ENCODE data around the gene C4B.
"Not testable (repeated sequence)": the region's sequence is repeated elsewhere in the genome, so short reads cannot be mapped to it uniquely, and the experiment has no call there.

Gene C4B

GRCh38 chr6:32014547-32014946, at the start of gene C4B:
C4B (plus strand) TSS chr6:32014795; CDS start chr6:32014846, 51 bp downstream.
- DNase-seq (ENCODE audit: low read depth in 2 of 2): not testable (repeated sequence)

- no peak for DNase-seq (ENCODE audit: low read depth in 2 of 2)
Measured at GRCh38 chr6:31965700-31966099, 48.9 kb upstream of the C4B start.

DNA sequence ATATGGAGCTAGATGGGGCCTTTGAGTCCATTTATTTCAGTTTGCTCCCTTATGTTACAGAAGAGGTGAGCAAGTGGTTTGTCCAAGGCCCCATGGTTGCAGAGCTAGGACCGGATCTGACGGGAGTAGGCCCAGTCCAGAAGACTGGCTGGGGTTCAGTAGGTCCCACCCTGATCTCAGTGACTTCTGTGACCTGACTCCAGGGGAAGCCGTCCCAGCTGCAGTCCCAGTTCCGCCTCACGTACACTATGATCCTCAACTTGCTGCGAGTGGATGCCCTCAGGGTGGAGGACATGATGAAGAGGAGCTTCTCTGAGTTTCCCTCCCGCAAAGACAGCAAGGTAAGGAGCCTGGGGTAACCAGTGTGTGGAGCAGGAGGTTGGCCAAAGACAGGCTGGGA, 48.1 kb upstream of the C4B start:
- no peak for DNase-seq (ENCODE audit: low read depth in 2 of 2)

GRCh38 chr6:31966997-31967925, 47.3 kb upstream of the C4B start:
- DNase-seq (ENCODE audit: low read depth in 2 of 2): no peak

DNA sequence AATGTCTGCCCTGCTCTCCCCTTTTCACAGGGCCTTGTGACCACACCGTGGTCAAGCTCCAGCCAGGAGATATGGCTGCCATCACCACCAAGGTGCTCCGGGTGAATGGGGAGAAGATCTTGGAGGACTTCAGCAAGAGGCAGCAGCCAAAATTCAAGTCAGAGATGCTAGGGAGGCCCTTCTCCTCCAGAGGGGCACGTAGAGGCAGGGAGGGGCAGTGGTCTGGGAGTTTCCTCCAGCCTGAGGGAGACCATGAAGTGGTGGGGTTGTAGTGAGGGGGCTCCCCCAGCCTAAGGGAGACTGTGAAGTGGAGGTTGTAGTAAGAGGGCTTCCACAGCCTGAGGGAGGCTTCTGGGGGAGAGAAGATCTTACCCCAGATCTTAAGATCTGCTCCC, 46.7 kb upstream of the C4B start:
- no peak for DNase-seq (ENCODE audit: low read depth in 2 of 2)

GRCh38 chr6:31968326-31968725, 46.3 kb upstream of the C4B start:
- DNase-seq (ENCODE audit: low read depth in 2 of 2): no peak

DNA sequence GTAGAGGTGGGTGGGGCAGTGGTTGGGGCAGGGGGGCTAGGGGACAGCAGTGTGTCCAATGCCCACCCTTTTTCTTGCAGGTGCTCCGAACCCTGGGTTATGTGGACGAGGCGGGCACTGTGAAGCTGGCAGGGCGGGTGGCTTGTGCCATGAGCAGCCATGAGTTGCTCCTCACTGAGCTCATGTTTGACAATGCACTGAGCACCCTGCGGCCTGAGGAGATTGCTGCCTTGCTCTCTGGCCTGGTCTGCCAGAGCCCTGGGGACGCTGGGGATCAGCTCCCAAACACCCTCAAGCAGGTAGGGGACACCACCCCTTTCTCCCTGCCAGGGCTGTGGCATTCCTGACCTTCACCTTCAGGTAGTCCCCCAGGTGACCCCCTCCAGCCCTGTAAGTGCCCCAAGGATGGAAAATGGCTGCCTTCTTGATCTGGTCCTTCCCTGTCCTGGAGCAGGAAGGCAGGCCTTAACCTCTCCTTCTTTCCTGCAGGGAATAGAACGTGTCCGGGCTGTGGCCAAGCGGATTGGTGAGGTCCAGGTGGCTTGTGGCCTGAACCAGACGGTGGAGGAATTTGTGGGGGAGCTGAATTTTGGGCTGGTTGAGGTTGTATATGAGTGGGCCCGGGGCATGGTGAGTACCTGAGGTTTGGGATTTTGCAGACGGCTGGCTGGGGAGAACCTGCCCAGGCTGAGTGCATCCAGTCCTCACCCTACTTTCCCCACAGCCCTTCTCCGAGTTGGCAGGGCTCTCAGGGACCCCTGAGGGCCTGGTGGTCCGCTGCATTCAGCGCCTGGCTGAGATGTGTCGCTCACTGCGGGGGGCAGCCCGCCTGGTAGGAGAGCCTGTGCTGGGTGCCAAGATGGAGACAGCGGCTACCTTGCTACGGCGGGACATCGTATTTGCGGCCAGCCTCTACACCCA, 45.5 kb upstream of the C4B start:
- no peak for DNase-seq (ENCODE audit: low read depth in 2 of 2)

DNA sequence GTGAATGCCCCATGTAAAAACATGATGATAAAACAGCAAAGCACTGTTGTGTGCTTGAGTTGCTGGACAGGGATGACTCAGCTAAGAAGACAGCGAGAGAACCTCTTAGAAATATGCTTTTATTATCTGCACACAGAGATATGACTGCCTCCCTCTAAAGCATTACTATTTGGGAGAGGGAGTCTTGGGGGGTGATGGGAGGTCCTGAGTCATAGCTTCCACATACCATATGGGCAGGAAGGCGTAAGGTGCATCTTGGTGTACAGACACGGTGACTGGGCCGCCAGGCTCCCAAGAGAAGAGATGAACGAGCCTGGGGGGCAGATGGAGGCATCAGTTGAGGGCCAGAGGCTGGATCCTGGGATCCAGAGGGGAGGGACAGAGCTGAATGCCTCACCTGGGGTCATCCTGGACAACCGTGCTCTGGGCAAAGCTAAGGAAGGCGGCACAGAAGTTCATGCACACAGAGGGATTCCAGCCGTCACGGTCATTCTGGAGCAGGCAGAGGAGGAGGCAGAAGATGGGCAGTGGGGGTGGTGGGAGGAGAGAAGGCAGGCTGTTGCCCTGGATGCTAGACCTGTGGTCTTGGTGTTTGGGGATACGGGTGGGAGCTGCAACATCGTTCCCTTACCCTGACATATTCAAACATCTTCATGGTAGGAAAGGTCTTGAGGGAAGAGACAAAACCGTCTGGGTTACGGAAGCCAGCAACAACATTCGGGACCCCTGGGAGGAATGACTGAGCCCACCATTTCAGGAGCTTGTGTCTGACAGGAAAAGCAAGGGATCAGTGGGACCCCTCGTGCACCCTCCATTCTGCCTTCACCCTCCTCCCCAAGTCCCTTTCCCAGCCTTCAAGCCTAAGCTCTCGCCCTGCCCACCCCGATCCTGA, 44.6 kb upstream of the C4B start:
- no peak for DNase-seq (ENCODE audit: low read depth in 2 of 2)

- DNase-seq (ENCODE audit: low read depth in 2 of 2): no peak
Measured at GRCh38 chr6:31970604-31971271, 43.9 kb upstream of the C4B start.

GRCh38 chr6:31971279-31971992, 43.2 kb upstream of the C4B start:
- DNase-seq (ENCODE audit: low read depth in 2 of 2): no peak

- DNase-seq (ENCODE audit: low read depth in 2 of 2): peak; percentile 98 to 99
Measured at GRCh38 chr6:31971993-31972708, 42.4 kb upstream of the C4B start, which contains the start of gene DXO. DXO (minus strand) TSS chr6:31972138; CDS start chr6:31971675, 463 bp downstream.

DNA sequence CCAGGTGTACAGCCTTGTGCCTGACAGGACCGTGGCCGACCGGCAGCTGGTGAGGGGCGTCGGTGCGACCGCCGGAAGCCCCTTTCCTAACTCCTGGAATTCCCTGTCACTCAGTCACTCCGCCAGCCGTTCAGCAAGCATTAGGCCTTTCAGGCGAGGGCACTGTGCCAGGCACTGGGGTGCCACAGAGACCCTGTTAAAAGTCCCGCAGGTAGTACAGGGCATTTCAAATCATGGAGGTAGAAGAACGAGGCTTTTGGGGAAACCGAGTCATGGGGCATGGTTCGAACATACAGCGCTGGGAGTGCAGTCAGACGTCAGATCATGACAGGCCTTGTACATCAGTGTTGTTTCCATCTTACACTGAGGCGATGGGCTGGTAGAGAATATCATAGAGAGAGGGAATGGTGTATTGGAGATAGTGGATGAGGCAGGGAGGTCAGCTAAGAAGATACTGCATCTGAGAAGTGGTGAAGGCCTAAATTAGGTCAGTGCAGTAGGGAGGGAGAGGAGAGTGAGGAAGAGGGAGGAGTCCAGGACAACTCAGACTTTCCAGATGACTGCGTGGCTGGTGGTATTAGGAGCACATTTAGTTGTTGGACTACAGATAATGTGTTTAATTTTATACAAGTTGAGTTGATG, 41.8 kb upstream of the C4B start:
- DNase-seq (ENCODE audit: low read depth in 2 of 2): no peak

GRCh38 chr6:31976065-31976464, 38.5 kb upstream of the C4B start:
- DNase-seq (ENCODE audit: low read depth in 2 of 2): not testable (repeated sequence)

DNA sequence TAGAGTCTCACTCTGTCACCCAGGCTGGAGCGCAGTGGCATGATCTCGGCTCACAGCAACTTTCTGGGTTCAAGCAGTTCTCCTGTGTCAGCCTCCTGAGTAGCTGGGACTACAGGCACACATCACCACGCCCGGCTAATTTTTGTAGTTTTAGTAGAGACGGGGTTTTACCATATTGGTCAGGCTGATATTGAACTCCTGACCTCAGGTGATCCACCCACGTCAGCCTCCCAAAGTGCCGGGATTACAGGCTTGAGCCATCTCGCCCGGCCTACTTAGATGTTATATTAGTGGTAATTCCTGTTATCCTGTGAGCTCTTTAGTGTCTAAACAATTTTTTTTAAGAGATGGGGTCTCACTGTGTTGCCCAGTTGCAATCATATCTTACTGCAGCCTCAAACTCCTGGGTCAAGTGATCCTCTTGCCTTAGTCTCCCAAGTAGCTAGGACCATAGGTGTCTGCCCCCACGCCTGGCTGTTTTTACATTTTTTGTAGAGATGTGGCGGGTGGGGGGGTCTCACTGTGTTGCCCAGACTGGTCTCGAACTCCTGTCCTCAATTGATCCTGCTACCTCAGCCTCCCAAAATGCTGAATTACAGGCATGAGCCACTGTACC, 36.7 kb upstream of the C4B start:
- no peak for DNase-seq (ENCODE audit: low read depth in 2 of 2)

- no peak for DNase-seq (ENCODE audit: low read depth in 2 of 2)
Measured at GRCh38 chr6:31978831-31979230, 35.8 kb upstream of the C4B start.

- DNase-seq (ENCODE audit: low read depth in 2 of 2): no peak
Measured at GRCh38 chr6:31979238-31979898, 35.2 kb upstream of the C4B start.

DNA sequence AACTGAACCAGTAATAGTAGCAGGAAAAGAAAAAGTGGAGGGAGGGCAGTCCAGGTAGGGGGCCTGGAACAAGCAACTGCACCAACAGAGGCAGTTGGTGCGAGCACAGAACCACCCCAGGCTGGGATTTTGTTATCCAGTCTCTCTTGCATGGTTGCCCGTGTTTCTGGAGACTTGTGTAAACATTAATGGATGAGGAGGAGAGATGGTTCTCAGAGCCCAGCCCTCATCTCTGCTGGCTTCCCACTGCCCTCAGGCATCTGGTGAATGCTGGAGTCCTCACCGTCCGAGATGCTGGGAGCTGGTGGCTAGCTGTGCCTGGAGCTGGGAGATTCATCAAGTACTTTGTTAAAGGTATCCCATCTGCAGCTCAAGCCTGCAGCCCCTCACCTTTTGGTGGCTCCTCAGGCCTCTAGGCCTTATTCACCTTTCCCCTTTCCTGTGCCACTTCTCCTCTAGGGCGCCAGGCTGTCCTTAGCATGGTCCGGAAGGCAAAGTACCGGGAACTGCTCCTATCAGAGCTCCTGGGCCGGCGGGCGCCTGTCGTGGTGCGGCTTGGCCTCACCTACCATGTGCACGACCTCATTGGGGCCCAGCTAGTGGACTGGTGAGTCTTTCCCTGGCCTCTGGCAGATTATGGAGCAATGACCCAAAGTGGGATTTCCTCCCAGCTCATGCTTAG, 34.3 kb upstream of the C4B start:
- not testable (repeated sequence) for DNase-seq (ENCODE audit: low read depth in 2 of 2)

Measured in stimulated activated CD8-positive, alpha-beta memory T cell treated with anti-CD3 and anti-CD28 coated beads, Interleukin-15, amount 100 ng/mL, for 48 hours (primary cell).